Measurements from ENCODE around the gene ASPHD2.

DNA sequence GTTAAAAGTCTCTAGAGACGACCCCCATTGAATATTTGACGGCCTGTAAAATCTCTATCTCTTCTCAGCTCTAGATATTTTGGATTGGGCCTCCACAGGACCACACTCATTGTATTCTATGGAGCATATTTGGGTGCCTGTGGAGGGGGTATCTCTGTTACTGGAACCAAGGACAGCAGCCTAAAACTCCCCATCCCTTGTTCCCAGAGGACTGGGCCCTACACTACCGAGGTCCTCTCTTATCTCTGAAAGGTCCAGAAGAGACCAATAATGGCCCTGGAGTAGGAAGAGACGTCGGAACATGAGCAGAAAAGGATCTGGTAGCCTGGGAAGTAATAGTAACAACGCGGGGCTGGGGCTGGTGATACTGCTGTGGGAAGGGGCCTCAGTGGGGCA, 54.0 kb downstream of the ASPHD2 start:
- TF ChIP-seq, protein P1, sequence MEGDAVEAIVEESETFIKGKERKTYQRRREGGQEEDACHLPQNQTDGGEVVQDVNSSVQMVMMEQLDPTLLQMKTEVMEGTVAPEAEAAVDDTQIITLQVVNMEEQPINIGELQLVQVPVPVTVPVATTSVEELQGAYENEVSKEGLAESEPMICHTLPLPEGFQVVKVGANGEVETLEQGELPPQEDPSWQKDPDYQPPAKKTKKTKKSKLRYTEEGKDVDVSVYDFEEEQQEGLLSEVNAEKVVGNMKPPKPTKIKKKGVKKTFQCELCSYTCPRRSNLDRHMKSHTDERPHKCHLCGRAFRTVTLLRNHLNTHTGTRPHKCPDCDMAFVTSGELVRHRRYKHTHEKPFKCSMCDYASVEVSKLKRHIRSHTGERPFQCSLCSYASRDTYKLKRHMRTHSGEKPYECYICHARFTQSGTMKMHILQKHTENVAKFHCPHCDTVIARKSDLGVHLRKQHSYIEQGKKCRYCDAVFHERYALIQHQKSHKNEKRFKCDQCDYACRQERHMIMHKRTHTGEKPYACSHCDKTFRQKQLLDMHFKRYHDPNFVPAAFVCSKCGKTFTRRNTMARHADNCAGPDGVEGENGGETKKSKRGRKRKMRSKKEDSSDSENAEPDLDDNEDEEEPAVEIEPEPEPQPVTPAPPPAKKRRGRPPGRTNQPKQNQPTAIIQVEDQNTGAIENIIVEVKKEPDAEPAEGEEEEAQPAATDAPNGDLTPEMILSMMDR (IDR thresholded peaks at IDR 0.05): no peak
- no peak for TF ChIP-seq EP300 (IDR thresholded peaks at IDR 0.05)

Measured in tibial nerve (tissue), 4 donors.